Karpas-422 (cell line): ENCODE data around the gene ADCY5. TPM values are rescaled to one million over a fixed set of nuclear protein-coding genes. Genes with fewer than 3 reads are reported as not detected.

Experiments
- DNase-seq: peaks from one replicate; pipeline ENCODE4 v3.0.0-alpha.2; 2015
- H2AFZ ChIP-seq: fragments of 200-600 bp; sonication (generic); 2 replicates; pipeline ENCODE4 v1.6.1; 2014; ENCODE audit warnings: antibody characterized with exemption, low read length, mixed read lengths
- H3K27ac ChIP-seq: fragments of 200-600 bp; sonication (generic); 2 replicates; pipeline ENCODE4 v1.5.1; 2014; ENCODE audit warnings: mild to moderate bottlenecking, low read length, moderate library complexity
- H3K27me3 ChIP-seq: fragments of 200-600 bp; sonication (generic); 2 replicates; pipeline ENCODE4 v1.6.1; 2014; ENCODE audit warnings: low read length, mixed read lengths
- H3K36me3 ChIP-seq: fragments of 200-600 bp; sonication (generic); 2 replicates; pipeline ENCODE4 v1.6.1; 2014; ENCODE audit warnings: low read length, mixed read lengths; ENCODE audit not compliant: insufficient read depth
- H3K4me1 ChIP-seq: fragments of 200-600 bp; sonication (generic); 2 replicates; pipeline ENCODE4 v1.6.1; 2014; ENCODE audit warnings: mild to moderate bottlenecking, low read length, mixed read lengths
- H3K4me2 ChIP-seq: fragments of 200-600 bp; sonication (generic); 2 replicates; pipeline ENCODE4 v1.6.1; 2014; ENCODE audit warnings: low read length, low read depth, mild to moderate bottlenecking; ENCODE audit not compliant: poor library complexity, severe bottlenecking
- H3K4me3 ChIP-seq: fragments of 200-600 bp; sonication (generic); 2 replicates; pipeline ENCODE4 v1.5.1; 2014; ENCODE audit warnings: mild to moderate bottlenecking, antibody characterized with exemption, low read length, mixed read lengths
- H3K79me2 ChIP-seq: fragments of 200-600 bp; sonication (generic); 2 replicates; pipeline ENCODE4 v1.6.1; 2014; ENCODE audit warnings: mild to moderate bottlenecking, low read length, mixed read lengths
- H3K9ac ChIP-seq: fragments of 200-600 bp; sonication (generic); 2 replicates; pipeline ENCODE4 v1.6.0; 2014; ENCODE audit warnings: low read length
- H3K9me2 ChIP-seq: fragments of 200-600 bp; sonication (generic), shearing (Covaris generic); replicated peaks from 2 replicates; pipeline ENCODE4 v1.6.0; 2014; ENCODE audit warnings: mild to moderate bottlenecking, low read length, moderate library complexity; ENCODE audit not compliant: insufficient read depth
- H3K9me3 ChIP-seq: fragments of 300-700, 200-600 bp; sonication (generic); 2 replicates; pipeline ENCODE4 v1.6.1; 2014; ENCODE audit warnings: low read length, mixed read lengths
- H4K20me1 ChIP-seq: fragments of 200-600 bp; sonication (generic); 2 replicates; pipeline ENCODE4 v1.6.1; 2014; ENCODE audit warnings: mild to moderate bottlenecking, antibody characterized with exemption, low read length, low read depth; ENCODE audit not compliant: insufficient read depth
- total RNA-seq: library from RNA; depleted of rRNA; stranded (reverse); fragments of >200 nt; shearing (Covaris generic); gene quantifications from 2 replicates; pipeline ENCODE4 v1.2.3, GENCODE V29; 2014; ENCODE audit warnings: low replicate concordance

The ADCY5 gene
- total RNA-seq, 1 experiment from 2014 or later: not detected

- Histone ChIP-seq H2AFZ (no peak overlapping the region), H3K27ac (no peak overlapping the region), H3K36me3 (no peaks in the 10 kb centered on the region), H4K20me1 (no peaks in the 10 kb centered on the region), H3K9ac (no peak overlapping the region), H3K4me3 (no peak overlapping the region), H3K4me2 (no peak overlapping the region), H3K27me3 (no peaks in the 10 kb centered on the region), H3K4me1 (no peaks in the 10 kb centered on the region), H3K9me2 (no peaks in the 10 kb centered on the region), H3K9me3 (no peaks in the 10 kb centered on the region), H3K79me2 (no peaks in the 10 kb centered on the region)
- DNase-seq: no peak
Measured at GRCh38 chr3:123395235-123395634, 53.7 kb downstream of the ADCY5 start.

- H3K4me2 ChIP-seq: no peak overlapping the region
- H3K36me3 ChIP-seq: no peaks in the 10 kb centered on the region
- H3K4me3 ChIP-seq: no peak overlapping the region
- H3K4me1 ChIP-seq: no peaks in the 10 kb centered on the region
- no peaks in the 10 kb centered on the region for H3K27me3 ChIP-seq
- no peaks in the 10 kb centered on the region for H4K20me1 ChIP-seq
- DNase-seq: no peak
- no peaks in the 10 kb centered on the region for H3K9me3 ChIP-seq
- H3K9ac ChIP-seq: no peak overlapping the region
- H3K79me2 ChIP-seq: no peaks in the 10 kb centered on the region
- no peak overlapping the region for H3K27ac ChIP-seq
- no peaks in the 10 kb centered on the region for H3K9me2 ChIP-seq
- H2AFZ ChIP-seq: no peak overlapping the region
Measured at GRCh38 chr3:123394391-123395020, 54.4 kb downstream of the ADCY5 start.

GRCh38 chr3:123392871-123393620 is 55.8 kb downstream of the ADCY5 start:
- Histone ChIP-seq H3K27ac (no peak overlapping the region), H3K9me2 (no peaks in the 10 kb centered on the region), H2AFZ (no peak overlapping the region), H3K36me3 (no peaks in the 10 kb centered on the region), H3K4me3 (no peak overlapping the region), H3K27me3 (no peaks in the 10 kb centered on the region), H3K9me3 (no peaks in the 10 kb centered on the region), H3K9ac (no peak overlapping the region), H3K79me2 (no peaks in the 10 kb centered on the region), H4K20me1 (no peaks in the 10 kb centered on the region), H3K4me1 (no peaks in the 10 kb centered on the region), H3K4me2 (no peak overlapping the region)
- DNase-seq: no peak

GRCh38 chr3:123392368-123392767 is 56.5 kb downstream of the ADCY5 start:
- H3K36me3 ChIP-seq: no peaks in the 10 kb centered on the region
- H3K9ac ChIP-seq: no peak overlapping the region
- H2AFZ ChIP-seq: no peak overlapping the region
- no peak for DNase-seq
- no peaks in the 10 kb centered on the region for H3K4me1 ChIP-seq
- no peaks in the 10 kb centered on the region for H3K79me2 ChIP-seq
- no peaks in the 10 kb centered on the region for H3K9me3 ChIP-seq
- no peak overlapping the region for H3K4me2 ChIP-seq
- H3K9me2 ChIP-seq: no peaks in the 10 kb centered on the region
- no peaks in the 10 kb centered on the region for H3K27me3 ChIP-seq
- no peak overlapping the region for H3K4me3 ChIP-seq
- no peak overlapping the region for H3K27ac ChIP-seq
- H4K20me1 ChIP-seq: no peaks in the 10 kb centered on the region

- H3K9me2 ChIP-seq: no peaks in the 10 kb centered on the region
- no peaks in the 10 kb centered on the region for H3K27me3 ChIP-seq
- H3K9ac ChIP-seq: no peak overlapping the region
- H3K27ac ChIP-seq: no peak overlapping the region
- DNase-seq: no peak
- no peak overlapping the region for H3K4me3 ChIP-seq
- no peak overlapping the region for H3K4me2 ChIP-seq
- no peaks in the 10 kb centered on the region for H3K9me3 ChIP-seq
- H3K36me3 ChIP-seq: no peaks in the 10 kb centered on the region
- H3K4me1 ChIP-seq: no peaks in the 10 kb centered on the region
- no peaks in the 10 kb centered on the region for H4K20me1 ChIP-seq
- no peak overlapping the region for H2AFZ ChIP-seq
- no peaks in the 10 kb centered on the region for H3K79me2 ChIP-seq
Measured at GRCh38 chr3:123390865-123391600, 57.9 kb downstream of the ADCY5 start.

GRCh38 chr3:123389628-123389918 is 59.3 kb downstream of the ADCY5 start:
- Histone ChIP-seq H3K27me3 (no peaks in the 10 kb centered on the region), H3K4me2 (no peak overlapping the region), H3K9me3 (no peaks in the 10 kb centered on the region), H3K36me3 (no peaks in the 10 kb centered on the region), H4K20me1 (no peaks in the 10 kb centered on the region), H3K4me3 (no peak overlapping the region), H3K4me1 (no peaks in the 10 kb centered on the region), H3K79me2 (no peaks in the 10 kb centered on the region), H3K9ac (no peak overlapping the region), H3K9me2 (no peaks in the 10 kb centered on the region), H3K27ac (no peak overlapping the region), H2AFZ (no peak overlapping the region)
- no peak for DNase-seq

GRCh38 chr3:123388811-123389627 is 59.9 kb downstream of the ADCY5 start:
- H3K4me2 ChIP-seq: no peak overlapping the region
- no peaks in the 10 kb centered on the region for H3K79me2 ChIP-seq
- no peaks in the 10 kb centered on the region for H3K9me3 ChIP-seq
- H4K20me1 ChIP-seq: no peaks in the 10 kb centered on the region
- no peaks in the 10 kb centered on the region for H3K27me3 ChIP-seq
- H3K9me2 ChIP-seq: no peaks in the 10 kb centered on the region
- H3K4me1 ChIP-seq: no peaks in the 10 kb centered on the region
- no peak overlapping the region for H3K27ac ChIP-seq
- DNase-seq: no peak
- H3K4me3 ChIP-seq: no peak overlapping the region
- no peaks in the 10 kb centered on the region for H3K36me3 ChIP-seq
- no peak overlapping the region for H3K9ac ChIP-seq
- H2AFZ ChIP-seq: no peak overlapping the region

GRCh38 chr3:123388042-123388441 is 60.8 kb downstream of the ADCY5 start:
- Histone ChIP-seq H2AFZ (no peak overlapping the region), H3K4me3 (no peak overlapping the region), H3K9me2 (no peaks in the 10 kb centered on the region), H4K20me1 (no peaks in the 10 kb centered on the region), H3K9ac (no peak overlapping the region), H3K4me2 (no peak overlapping the region), H3K27me3 (no peaks in the 10 kb centered on the region), H3K4me1 (no peaks in the 10 kb centered on the region), H3K27ac (no peak overlapping the region), H3K79me2 (no peaks in the 10 kb centered on the region), H3K36me3 (no peaks in the 10 kb centered on the region), H3K9me3 (no peaks in the 10 kb centered on the region)
- no peak for DNase-seq
